Esophagus squamous epithelium (tissue), 4 donors: ENCODE measurements around the gene CHD2.

Source experiments
- POLR2A ChIP-seq, 4 donors: fragments of 450-650 bp; IDR thresholded peaks; one replicate each; pipeline ENCODE4 v1.6.1; 2017; ENCODE audit warnings: antibody characterized with exemption in 4 of 4, mild to moderate bottlenecking in 4 of 4, moderate library complexity in 3 of 4
- TF ChIP-seq, protein P1 (sequence below), 6 experiments: fragments of 450-650 bp in 4 of 6; fragments of 200-600 bp in 2 of 6; sonication (generic) in 2 of 6; IDR thresholded peaks; one replicate each; pipeline ENCODE4 v1.5.1; 2016 to 2019; ENCODE audit warnings: antibody characterized with exemption in 6 of 6, mild to moderate bottlenecking in 4 of 6, moderate library complexity in 4 of 6

DNA sequence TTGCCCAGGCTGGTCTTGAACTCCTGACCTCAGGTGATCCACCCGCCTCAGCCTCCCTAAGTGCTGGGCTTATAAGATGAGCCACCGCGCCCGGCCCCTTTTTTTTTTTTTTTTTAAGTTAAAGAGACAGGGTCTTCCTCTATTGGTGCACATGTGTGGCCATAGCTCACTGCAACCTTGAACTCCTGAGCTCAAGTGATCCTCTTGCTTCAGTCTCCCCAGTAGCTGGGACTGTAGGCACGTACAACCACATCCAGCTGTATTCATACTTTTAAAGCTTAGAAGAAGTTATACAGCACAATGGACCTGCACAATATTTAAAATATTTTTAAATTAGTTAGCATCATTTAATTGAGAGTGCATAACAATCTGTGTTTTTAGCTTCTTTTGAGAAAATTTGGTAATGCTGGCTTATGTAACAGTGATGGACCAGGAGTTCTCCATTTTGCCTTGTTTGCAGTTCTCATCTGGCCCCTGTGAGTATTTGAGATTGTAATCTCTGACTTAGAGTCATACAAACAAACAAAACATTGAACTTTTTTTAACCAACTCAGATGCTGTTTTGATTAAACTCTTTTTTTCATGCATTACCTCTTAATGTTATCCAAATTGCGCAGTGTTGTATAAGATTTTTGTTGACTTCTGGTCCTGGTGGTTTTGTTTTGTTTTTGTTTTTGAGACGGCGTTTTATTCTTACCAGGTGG is 33.0 kb downstream of the CHD2 start:
- TF ChIP-seq POLR2A (IDR thresholded peaks at IDR 0.05), result no peak
- TF ChIP-seq, protein P1, sequence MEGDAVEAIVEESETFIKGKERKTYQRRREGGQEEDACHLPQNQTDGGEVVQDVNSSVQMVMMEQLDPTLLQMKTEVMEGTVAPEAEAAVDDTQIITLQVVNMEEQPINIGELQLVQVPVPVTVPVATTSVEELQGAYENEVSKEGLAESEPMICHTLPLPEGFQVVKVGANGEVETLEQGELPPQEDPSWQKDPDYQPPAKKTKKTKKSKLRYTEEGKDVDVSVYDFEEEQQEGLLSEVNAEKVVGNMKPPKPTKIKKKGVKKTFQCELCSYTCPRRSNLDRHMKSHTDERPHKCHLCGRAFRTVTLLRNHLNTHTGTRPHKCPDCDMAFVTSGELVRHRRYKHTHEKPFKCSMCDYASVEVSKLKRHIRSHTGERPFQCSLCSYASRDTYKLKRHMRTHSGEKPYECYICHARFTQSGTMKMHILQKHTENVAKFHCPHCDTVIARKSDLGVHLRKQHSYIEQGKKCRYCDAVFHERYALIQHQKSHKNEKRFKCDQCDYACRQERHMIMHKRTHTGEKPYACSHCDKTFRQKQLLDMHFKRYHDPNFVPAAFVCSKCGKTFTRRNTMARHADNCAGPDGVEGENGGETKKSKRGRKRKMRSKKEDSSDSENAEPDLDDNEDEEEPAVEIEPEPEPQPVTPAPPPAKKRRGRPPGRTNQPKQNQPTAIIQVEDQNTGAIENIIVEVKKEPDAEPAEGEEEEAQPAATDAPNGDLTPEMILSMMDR (IDR thresholded peaks at IDR 0.05), result no peak
